ENCODE data around the gene PIGQ. TPM values are rescaled to one million over a fixed set of nuclear protein-coding genes. Genes with fewer than 3 reads are reported as not detected.

The PIGQ gene
- total and polyA plus RNA-seq, 2 of the 13 experiments (the other 11 are each of a cell fraction or from before 2014, with no cell fraction given) = 7.7 to 19.7 TPM

- Histone ChIP-seq H3K4me3 (replicated peaks in 1 of 3; ENCODE audit: insufficient read depth in 1 of 3, low read depth in 2 of 3, low read length in 3 of 3) (peak within 1 kb of the TSS; percentile 55 to 92 (median 65); a peak in 5 of 6 replicates), H3K79me2 (ENCODE audit: insufficient read depth, low read length) (peaks cover 7% of the 10 kb centered on the region), H3K9ac (ENCODE audit: insufficient read depth, low read depth, low read length) (peak within 1 kb of the TSS; percentile 40; the same call in 1 of the 2 replicates), H3K4me1 (ENCODE audit: insufficient read depth, low read length) (peaks cover 65% of the 10 kb centered on the region), H3K27me3 (ENCODE audit: control insufficient read depth in 1 of 2, insufficient read depth in 2 of 2, low read length in 2 of 2) (peaks cover 11 to 42% of the 10 kb centered on the region in 2 experiments), H3K4me2 (ENCODE audit: low read depth, low read length) (peak within 1 kb of the TSS; percentile 91), H2AFZ (ENCODE audit: low read length) (no peak within 1 kb of the TSS), H3K27ac (ENCODE audit: extremely low read length, insufficient read depth, low read length) (no peak within 1 kb of the TSS), H4K20me1 (ENCODE audit: insufficient read depth, low read length) (no peaks in the 10 kb centered on the region), H3K36me3 (replicated peaks in 1 of 2; ENCODE audit: control insufficient read depth in 1 of 2, insufficient read depth in 2 of 2, low read length in 2 of 2) (0 out of 5 replicates have a peak, but pooled peaks cover 0 to under 1% of the 10 kb centered on the region in 2 experiments), H3K9me3 (ENCODE audit: low read length) (no peaks in the 10 kb centered on the region)
- peak; percentile 50 for DNase-seq (ENCODE audit: low spot score)
- peak; percentile 27 for ATAC-seq
- ChIA-PET CTCF (ENCODE audit: low intra/inter-chr PET ratio, low total read pairs) (no interaction called here), POLR2A (interaction anchor here (1.0 to 1.4 kb wide), 4 partner anchors 9 to 166 kb away, joined by 3 to 10 read pairs (median 4); no protein-coding TSS in a partner anchor)
- intact Hi-C loops (cut with micrococcal nuclease; ENCODE audit: unreplicated experiment) (loop anchor here (5.0 kb wide), 1 partner anchor 34 kb away; no protein-coding TSS in a partner anchor), in situ Hi-C loops (cut with HindIII; ENCODE audit: extremely low pct_ligation_motif_present, low pct_unique_long_range_greater_than_20kb) (no loop called here)
- 8% methylated on average over 7 of the region's 26 CpGs for WGBS (ENCODE audit: low lambda C conversion rate)
- no TSS peak for BruUV-seq (replicated peaks)
- no peak for FAIRE-seq
- TF ChIP-seq KDM6A (CRISPR knock-in tag; IDR thresholded peaks at IDR 0.05; ENCODE audit: low read depth) (no peak), ONECUT2 (CRISPR knock-in tag; IDR thresholded peaks at IDR 0.05) (no peak), ZNF205 (CRISPR knock-in tag; IDR thresholded peaks at IDR 0.05) (no peak), KMT2A (CRISPR knock-in tag; IDR thresholded peaks at IDR 0.05) (no peak), CENPBD1 (CRISPR knock-in tag; IDR thresholded peaks at IDR 0.05; ENCODE audit: borderline replicate concordance, low read depth) (no peak), RAD51 (IDR thresholded peaks at IDR 0.05; ENCODE audit: borderline replicate concordance) (no peak), ZBTB43 (CRISPR knock-in tag; conservative IDR thresholded peaks at IDR 0.05) (no peak), ZNF354B (CRISPR knock-in tag; IDR thresholded peaks at IDR 0.05) (no peak), ZNF780A (CRISPR knock-in tag; IDR thresholded peaks at IDR 0.05) (no peak), SIN3A (IDR thresholded peaks at IDR 0.05; ENCODE audit: borderline replicate concordance, low read depth, low read length) (peak; percentile 52; the same call in 1 of the 2 replicates), ZHX1 (CRISPR knock-in tag; IDR thresholded peaks at IDR 0.05; ENCODE audit: low read depth) (no peak), HNF1B (CRISPR knock-in tag; IDR thresholded peaks at IDR 0.05) (no peak), LBX2 (CRISPR knock-in tag; IDR thresholded peaks at IDR 0.05; ENCODE audit: borderline replicate concordance) (0 out of 2 replicates have a peak, but pooled peaks have one; percentile 50), GTF3A (CRISPR knock-in tag; conservative IDR thresholded peaks at IDR 0.05) (no peak), MAF1 (CRISPR knock-in tag; IDR thresholded peaks at IDR 0.05; ENCODE audit: borderline replicate concordance) (no peak), KDM4B (CRISPR knock-in tag; IDR thresholded peaks at IDR 0.05) (no peak), ZNF781 (CRISPR knock-in tag; IDR thresholded peaks at IDR 0.05; ENCODE audit: borderline replicate concordance, not compliant biosample characterization) (no peak)
These were observed 3.0 kb upstream of the PIGQ start, which contains the start of gene NHLRC4 for GRCh38 chr16:566475-567372. TSS of gene NHLRC4 (plus strand) at chr16:567005. CDS start at chr16:568048, 1,043 bp downstream.

Measured in HepG2 (cell line).